ENCODE data around the gene KLF9.

The KLF9 gene

DNA sequence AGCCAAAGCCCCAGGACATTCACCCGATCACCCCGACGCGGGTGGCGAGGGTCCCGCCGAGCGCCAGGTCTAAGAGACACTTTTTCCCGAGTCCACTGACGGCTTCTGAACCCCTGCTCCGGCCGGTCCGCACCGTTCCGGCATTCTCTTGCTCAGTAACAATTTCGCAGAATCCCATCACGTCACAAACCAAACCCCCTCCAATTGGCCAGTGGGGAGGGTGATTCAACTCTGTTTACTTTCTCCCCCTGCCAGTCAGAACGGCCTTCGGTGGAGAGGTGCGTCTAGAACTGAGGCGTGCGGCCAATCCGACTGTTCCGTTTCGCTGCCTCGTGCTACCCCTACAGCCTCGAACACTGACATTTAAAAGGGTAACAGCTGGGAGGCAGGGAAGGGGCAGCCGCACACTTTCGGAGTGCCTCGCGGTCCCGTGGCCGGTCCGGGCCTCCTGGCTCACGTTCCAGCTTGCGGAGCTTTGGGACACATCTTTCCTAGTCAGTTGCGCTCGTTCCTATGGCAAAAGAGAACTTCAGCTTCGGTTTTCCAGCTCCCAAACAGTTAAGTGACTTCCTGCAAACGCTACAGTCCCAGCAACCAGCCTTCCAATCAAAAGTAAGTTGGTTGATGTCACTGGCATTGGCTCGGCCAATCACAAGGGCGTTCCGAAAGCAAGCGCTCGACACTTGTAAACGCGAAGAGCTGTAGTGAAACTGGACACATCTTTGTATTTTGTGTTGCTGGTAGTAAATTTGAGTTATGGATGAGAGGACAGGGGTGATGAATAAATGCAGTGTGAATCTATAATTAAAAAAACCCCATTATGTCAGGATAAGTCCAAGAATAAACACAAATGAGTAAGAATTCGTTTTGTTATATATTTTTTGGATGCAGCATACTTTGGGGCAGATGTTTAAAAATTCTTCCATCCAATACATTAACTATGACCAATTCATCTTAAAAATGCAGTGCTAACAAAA is at the start of gene KLF9:
Gene KLF9, minus strand, starts transcription at position 859 of the 977 bp plus-strand sequence. CDS start 1,294 bp downstream, outside the sequence.
- DNase-seq = peak; percentile 96

DNA sequence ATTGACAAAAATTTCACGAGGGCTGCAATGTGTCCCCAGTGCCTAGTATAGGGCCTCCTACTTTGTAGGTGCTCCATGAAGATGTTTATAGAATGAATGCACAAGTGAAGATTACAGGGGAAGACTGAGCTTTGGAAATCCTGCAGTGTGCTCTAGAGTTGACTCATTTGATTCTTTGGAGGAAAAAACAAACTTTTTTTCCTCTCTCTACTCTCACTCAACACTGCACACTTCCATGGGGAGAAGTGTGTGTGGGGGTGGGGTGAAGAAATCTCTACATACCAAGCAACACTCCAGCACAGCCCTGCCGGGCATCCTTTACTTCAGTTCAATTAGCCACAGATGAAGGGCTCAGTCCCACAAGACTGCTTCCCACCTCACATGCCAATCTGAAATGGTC is 49.4 kb upstream of the KLF9 start:
- no peak for DNase-seq

DNA sequence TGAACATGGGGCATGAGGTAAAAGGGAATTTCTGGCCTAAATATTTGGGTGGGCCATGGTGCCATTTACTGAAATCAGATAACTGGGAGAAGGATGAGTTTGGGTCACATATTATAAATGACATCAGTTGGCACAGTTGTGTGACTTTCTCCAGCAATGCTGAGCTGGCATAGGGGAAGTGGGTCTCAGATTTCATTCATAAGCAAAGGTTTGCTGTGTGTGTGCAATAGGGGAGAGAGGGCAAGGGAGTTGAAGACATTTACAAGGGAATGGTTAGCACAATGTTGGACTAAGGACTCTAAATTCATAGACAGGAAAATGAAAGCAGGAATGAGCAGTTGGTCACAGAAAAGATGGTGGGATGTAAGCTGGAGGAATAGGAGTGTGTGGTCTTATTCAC is 47.8 kb upstream of the KLF9 start:
- no peak for DNase-seq

DNA sequence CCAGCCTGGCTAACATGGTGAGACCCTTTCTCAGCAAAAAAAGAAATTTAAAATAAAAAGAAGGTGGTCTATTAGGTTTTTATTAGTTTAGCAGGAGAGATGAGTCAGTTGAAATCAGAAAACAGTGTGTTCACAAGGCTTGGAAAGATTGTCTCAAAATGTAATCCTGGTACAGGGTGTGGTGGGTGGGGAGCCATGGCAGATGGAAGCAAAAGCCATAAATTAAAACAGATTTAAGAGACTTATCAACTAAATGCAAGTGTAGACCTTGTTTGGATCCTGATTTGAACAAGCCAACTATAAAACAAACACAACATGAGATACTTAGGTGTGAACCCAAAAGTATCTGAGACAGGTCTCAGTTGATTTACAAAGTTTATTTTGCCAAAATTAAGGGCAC is 42.8 kb upstream of the KLF9 start:
- no peak for DNase-seq

DNA sequence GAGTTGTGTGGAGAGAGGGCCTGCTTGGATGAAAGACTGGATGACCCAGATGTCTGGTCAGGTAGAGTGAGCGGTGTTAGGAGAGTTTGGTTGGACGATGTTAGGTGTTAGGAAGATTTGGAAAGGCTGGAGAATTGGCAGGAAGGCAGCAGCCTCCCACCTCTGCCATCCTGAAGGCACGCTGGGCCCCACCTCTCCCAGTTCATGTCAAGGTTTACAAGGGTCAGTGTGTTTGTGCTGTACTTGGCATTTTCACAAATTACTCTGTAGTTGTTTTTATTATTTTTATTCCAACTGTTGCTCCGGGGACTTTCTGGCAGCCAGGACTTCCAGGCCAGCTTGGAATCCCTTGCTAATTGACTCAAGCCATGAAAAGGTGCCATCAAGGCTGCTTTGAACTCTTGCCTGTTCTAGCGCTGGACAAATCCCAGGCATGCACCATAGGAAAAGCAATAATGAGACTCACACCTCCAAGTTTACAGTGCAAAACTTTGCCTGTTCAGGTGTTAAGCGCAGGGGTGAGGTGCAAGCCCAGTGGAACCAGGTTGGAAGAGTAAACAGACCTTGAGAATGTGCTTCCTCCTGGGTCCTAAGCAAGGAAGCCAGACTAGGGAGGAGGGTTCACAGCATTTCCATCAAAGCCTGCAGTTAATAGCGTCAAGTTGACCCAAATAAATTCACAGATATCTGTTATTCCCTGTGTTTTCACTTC is 41.7 kb upstream of the KLF9 start:
- DNase-seq = no peak

DNA sequence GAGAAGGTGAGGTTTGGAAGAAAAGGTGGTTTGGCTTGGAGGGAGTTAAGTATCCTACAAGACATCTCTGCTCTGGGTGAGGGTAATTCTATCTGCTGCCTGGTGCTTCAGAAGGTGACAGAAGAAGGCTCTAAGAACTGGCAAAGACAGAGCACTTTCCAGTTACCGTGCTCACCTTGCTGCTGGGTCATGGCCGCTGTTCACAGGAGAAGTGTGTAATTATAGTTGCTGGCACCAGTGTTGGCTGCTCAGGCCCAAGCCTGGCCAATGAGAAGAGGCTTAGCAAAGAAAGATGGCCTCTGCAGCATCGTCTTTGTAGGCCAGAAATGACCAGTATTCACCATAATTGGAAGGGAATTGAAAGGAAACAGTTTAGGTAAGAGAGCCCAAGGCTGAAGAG is 37.9 kb upstream of the KLF9 start:
- no peak for DNase-seq

DNA sequence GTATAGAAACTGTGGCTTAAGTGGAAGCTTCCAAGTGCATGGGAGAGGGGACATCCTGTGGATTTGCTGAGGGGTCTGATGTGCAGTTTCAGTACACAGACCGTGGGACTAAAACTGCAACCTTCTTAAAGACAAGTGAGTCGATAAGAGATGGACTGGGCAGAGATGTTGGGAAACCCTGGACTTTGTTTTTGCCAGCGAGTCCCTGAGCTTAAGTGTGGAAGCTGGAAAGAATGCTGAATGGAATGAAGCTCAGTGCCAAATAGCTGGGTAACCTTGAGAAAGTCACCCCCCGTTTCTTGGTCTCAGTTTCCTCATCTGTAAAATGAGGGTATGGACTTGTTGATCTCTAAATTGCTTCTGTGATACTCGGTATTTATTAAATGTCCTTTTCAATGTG is 37.3 kb upstream of the KLF9 start:
- no peak for DNase-seq

DNA sequence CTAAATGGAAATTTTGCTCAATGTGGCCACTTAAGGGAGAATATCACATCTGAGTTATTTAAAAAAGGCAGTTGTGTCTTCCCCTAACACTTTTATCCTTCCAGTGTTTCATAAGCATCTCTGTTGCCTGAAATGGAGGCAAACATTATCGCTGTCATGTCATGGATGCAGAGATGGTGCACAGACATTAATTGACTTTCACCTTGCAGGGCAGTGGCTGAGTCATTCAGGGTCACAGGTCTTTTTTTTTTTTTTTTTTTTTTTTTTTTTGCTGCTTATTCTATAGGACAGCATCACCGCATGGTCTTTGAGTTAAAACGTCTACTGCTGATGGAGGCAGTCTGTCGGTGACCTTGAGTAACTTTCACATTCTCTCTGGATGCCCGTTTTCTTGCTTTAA is 36.3 kb upstream of the KLF9 start:
- no peak for DNase-seq

DNA sequence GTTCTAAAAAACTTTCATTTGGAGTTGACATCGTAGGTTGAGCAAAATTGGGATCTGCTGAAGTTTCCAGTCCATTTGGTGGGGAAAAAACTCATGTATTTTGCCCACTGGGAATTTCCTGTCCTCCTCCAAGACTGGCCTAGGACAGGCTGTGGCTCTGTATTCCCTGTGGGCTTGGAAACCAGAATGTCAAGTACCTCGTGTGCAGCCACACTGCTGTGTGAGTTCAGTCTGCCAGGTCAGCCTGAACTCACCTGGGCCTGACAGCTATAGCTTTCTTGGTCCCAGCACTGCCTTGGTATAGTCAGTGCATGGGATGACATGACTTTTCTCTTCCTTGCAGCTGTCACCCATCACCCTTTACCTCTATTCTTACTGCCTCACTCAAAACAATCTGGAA is 35.0 kb upstream of the KLF9 start:
- DNase-seq = no peak

DNA sequence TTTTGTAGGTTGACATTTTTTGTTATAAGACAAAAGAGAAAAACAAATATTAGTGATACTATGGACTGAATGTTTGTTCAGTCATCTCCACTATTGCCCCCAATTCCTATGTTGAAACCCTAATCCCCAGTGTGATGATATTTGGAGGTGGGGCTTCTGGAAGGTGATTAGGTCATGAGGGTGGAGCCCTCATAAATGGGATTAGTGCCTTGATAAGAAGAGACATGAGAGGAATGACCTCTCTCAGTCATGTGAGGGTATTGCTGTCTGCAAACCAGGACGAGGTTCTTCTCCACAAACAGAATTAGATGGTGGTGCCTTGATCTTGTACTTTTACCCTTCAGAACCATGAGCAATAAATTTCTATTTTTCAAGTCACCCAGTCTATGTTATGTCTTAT is 34.5 kb upstream of the KLF9 start:
- no peak for DNase-seq

DNA sequence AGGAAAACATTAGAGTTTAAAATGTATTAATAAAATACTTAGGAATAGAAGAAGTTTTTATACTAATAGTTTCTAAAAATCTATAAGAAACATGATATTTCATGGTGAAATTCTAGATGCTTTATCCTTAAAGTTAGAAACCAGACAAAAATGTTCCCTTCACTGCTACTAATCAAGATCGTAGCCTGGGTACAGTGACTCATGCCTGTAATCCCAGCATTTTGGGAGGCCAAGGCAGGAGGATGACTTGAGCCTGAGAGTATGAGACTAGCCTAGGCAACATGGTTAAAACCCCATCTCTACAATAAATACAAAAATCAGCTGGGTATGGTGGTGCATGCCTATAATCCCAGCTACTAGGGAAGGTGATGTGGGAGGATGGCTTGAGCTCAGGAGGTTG is 30.4 kb upstream of the KLF9 start:
- DNase-seq = no peak

DNA sequence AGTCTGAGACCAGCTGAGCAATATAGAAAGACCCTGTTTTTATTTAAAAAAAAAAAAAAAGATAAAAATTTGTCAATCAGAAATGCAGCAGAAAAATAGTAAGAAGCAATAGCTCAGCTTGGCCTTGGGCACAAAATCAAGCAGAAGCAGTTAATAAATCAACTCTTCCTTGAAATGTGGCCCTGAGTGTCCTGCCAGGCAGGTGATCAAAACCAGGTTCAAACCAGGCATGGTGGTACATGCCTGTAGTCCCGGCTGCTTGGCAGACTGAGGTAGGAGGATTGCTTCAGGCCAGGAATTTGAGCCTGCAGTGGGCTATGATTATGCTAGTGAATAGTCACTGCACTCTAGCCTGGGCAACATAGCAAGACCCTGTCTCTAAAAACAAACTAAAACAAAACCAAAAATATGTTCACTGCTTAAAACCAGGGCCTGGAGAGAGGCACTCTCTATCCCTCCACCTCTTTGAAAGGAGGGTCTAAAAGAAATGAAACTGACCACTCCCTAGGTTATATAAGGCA is 27.9 kb upstream of the KLF9 start:
- DNase-seq = no peak

DNA sequence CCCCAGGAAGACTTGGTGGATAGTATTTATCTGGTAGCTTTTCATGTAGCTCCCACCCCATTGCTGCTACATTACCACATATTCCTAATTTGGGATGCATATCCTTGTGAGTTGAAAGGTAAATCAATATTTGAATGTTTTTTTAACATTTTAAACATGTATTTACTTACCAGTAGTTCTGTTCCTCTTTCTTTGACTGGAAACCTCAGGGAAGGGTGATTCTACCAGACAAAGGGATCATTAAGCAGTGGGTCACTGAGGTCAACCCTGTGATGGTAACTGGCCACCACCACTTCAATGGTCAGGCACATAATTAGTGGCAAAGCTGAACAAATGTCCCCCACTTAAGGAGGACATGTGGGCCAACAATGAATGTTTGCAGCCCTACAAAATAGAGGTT is 27.2 kb upstream of the KLF9 start:
- DNase-seq = peak; percentile 24

DNA sequence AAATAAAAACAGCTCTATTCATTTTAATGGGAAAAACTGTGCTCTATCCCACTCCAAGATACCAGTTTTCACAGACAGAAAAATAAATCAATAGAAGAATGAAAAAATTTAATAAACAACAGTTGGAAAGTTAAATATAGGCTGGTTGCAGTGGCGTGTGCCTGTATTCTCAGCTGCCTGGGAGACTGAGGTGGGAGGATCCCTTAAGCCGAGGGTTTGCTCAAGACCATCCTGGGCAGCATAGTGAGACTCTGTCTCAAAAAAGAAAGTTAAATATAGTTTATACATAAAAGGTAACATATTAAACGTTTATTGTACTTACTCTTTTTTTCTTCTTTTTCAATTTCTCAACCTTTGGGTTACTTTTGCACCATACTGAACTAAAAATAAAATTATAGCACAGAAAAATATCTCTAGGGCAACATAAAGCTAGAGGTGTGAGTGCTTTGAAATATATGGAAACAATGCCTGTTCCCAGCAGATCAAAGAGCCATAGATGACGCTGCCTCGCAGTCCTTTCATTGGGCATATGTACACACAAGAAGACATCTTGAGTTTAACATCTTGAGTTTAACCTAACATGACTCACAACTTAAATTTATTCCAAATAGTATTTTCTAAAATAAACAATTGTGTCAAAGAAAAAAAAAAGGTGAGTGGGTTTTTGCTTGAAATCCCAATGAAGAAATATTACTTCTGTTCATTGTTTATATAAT is 25.7 kb upstream of the KLF9 start:
- no peak for DNase-seq

DNA sequence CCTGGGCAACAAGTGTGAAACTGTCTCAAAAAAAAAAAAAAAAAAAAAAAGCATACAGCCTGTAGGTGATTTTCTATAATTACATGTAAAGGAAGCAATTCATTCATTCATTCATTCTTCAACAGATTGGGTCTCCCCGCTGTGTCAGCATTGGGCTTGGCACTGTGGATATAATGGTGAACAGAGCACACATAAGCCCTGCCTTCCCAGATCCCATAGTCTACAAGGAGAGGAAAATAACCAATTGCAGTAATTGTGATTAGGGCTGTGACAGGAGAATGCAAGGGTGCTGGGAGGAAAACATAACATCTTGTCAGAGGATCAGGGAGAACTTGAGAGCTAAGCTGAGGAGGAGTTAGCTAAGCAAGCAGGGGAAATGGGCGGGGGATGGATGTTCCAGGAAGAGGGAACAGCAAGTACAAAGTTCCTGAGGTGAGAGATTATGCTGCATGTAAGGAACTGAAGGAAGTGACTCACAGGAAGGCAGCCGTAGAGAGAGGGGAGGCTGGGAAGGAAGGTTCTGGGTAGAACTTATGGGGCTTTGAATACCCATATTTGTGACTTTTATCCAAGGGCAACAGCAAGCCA is 24.0 kb upstream of the KLF9 start:
- peak; percentile 32 for DNase-seq

DNA sequence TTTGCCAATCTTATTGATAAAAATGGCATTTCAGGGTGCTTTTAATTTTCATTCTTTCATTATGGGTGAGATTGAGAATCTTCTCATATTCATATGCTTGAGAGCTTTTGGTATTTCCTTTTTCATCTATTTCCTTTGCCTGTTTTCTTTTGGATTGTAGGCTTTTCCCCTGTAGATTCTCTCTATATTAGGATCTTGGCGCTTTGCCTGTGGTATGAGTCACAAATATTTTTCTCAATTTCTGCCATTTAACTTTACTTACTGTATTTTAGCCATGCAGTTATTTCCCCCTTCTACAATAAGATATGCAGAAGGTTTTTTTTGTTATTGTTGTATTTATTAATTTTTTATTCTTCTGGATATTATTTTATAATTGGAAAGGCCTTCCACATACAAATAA is 21.5 kb upstream of the KLF9 start:
- no peak for DNase-seq

DNA sequence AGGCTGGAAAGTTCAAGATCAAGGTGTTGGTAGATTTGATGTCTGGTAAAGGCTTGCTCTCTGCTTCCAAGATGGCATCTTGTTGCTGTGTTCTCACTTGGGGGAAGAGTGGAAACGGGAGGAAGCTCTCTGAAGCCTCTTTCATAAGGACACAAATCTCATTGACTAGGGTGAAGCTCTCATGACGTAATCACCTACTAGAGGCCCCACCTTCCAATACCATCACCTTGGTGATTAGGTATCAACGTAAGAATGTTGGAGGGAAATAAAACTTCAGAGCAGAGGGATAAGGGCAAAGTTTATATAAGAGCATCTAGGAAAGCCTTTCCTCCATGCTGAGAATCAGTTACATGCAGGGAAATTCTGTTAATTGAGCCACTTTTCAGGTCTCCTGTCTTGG is 15.4 kb upstream of the KLF9 start:
- no peak for DNase-seq

DNA sequence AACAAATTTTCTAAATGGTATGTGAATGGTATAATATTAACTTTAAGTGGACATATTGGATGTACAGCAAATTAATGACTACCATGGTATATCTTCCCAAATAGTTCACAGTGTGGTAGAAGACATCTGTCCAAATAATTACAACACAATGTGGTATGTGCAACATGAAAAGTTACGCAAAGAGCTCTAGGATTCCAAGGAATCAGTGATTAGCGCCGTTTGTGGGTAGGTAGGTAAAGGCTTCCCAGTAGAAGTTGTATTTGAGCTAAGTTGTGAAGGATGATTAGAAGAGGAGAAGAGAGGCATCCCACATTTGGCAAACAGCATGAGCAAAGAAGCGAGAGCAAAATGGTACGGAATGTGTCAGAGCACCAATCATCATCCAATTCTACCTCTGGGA is 14.3 kb upstream of the KLF9 start:
- no peak for DNase-seq

DNA sequence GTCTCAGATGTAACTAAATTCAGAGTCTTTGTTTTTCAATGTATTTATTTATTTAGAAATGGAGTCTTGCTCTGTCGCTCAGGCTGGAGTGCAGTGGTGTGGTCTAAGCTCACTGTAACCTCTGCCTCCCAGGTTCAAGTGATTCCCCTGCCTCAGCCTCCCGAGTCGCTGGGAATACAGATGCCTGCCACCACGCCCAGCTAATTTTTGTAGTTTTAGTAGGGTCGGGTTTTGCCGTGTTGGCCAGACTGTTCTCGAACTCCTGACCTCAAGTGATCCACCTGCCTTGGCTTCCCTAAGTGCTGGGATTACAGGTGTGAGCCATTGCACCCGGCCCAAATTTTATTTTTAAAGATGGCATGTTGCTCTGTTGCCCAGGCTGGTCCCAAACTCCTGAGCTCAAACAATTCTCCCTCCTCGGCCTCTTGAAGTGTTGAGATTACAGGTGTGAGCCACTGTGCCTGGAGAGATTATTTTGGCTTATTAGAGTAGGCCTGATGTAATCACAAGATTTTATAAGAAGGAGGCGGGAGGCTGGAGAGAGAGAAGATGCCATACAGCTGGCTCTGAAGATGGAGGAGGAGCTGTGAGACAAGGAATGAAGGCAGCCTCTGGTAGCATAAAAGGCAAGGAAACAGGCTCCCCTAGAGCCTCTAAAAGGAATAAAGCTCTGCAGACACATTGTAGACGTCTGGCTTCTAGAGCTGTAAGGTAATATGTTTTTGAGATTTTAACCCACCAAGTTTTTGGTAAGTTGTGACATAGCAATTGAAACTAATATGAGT is 12.9 kb upstream of the KLF9 start:
- no peak for DNase-seq

DNA sequence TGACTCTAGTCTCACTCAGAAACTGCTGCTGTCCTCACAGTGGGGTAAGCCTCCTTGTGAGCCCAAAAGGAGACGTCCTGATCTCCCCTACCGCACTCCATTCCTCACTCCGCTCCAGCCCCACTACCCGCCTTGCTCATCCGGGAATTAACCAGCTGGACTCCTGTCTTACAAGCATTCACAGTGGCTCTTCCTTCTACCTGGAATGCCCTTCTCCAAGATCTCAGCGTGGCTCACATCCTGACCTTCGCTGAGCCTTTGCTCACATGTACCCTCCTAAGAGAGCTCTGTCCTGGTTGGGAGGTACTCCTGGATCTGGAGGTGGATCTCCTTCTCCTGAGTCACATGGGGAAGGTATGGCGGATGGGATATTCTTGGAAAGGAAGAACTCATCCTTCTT is 10.7 kb upstream of the KLF9 start:
- DNase-seq = no peak

DNA sequence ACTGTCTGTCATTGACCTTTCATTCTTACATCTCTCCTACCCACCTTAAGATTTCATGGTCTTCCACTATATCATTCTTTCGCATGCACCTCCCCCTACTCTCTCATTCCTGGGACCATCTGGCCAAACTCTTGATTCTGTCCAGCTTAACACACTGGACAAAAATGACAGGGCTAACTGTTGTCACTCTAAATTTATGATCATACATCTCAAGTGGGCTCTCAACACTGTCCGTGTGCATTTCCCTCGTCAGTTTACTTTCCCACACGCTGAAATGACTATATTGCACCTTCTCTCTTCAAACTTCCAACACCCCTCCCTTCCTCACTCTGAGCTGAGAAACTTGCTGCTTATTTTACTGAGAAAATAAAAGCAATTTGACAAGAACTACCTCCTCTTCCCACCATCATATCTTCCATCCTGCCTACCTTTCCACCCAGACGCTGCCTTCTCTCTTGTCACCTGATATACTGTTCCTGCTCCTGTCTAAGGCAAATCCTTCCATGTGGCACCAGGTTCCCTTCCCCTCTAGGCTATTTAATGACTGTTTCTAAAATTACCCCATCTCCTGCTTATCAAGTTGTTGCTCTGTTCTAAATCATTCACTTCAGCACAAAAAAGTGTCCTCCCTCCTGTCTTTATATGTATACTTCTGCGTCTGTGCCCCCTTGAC is 8.1 kb upstream of the KLF9 start:
- no peak for DNase-seq
